Activated gamma-delta T cell treated with Interleukin-2 at 50 U/mL for 16 hours (primary cell): ENCODE measurements around the gene CDK6.

Experiments used
- DNase-seq: peaks from one replicate; pipeline ENCODE4 v3.0.0-alpha.2; 2020

The CDK6 gene

GRCh38 chr7:92634924-92635519 is 201.4 kb downstream of the CDK6 start:
- DNase-seq, result no peak

- DNase-seq, result no peak
Measured at GRCh38 chr7:92634205-92634604, 202.2 kb downstream of the CDK6 start.

GRCh38 chr7:92633211-92633906 is 203.0 kb downstream of the CDK6 start:
- DNase-seq, result peak; percentile 12

- no peak for DNase-seq
Measured at GRCh38 chr7:92632791-92633190, 203.6 kb downstream of the CDK6 start.

GRCh38 chr7:92631850-92632487 is 204.4 kb downstream of the CDK6 start:
- DNase-seq, result no peak

GRCh38 chr7:92631067-92631849 is 205.1 kb downstream of the CDK6 start:
- DNase-seq, result no peak

- DNase-seq, result no peak
Measured at GRCh38 chr7:92629779-92630178, 206.6 kb downstream of the CDK6 start.

- DNase-seq, result no peak
Measured at GRCh38 chr7:92627956-92628355, 208.4 kb downstream of the CDK6 start.

GRCh38 chr7:92626281-92626809 is 210.0 kb downstream of the CDK6 start:
- no peak for DNase-seq

GRCh38 chr7:92625617-92626016 is 210.8 kb downstream of the CDK6 start:
- DNase-seq, result no peak

- DNase-seq, result no peak
Measured at GRCh38 chr7:92624298-92624996, 211.9 kb downstream of the CDK6 start.

GRCh38 chr7:92623544-92623943 is 212.8 kb downstream of the CDK6 start:
- DNase-seq, result no peak

GRCh38 chr7:92622685-92623084 is 213.7 kb downstream of the CDK6 start:
- no peak for DNase-seq

- DNase-seq, result no peak
Measured at GRCh38 chr7:92622030-92622429, 214.3 kb downstream of the CDK6 start.

- no peak for DNase-seq
Measured at GRCh38 chr7:92621561-92622023, 214.8 kb downstream of the CDK6 start.

GRCh38 chr7:92621026-92621540 is 215.3 kb downstream of the CDK6 start:
- DNase-seq, result peak; percentile 73

GRCh38 chr7:92615861-92616260 is 220.5 kb downstream of the CDK6 start:
- DNase-seq, result no peak

- no peak for DNase-seq
Measured at GRCh38 chr7:92614660-92615174, 221.7 kb downstream of the CDK6 start.

GRCh38 chr7:92613720-92614119 is 222.7 kb downstream of the CDK6 start:
- DNase-seq, result no peak

- no peak for DNase-seq
Measured at GRCh38 chr7:92613214-92613613, 223.2 kb downstream of the CDK6 start.

GRCh38 chr7:92612501-92612900 is 223.9 kb downstream of the CDK6 start:
- no peak for DNase-seq

- DNase-seq, result no peak
Measured at GRCh38 chr7:92611735-92612134, 224.6 kb downstream of the CDK6 start.
